H9 (cell line): Measurements from ENCODE around the gene RRAGD. TPM values are rescaled to one million over a fixed set of nuclear protein-coding genes. Genes with fewer than 3 reads are reported as not detected.

Experiments
- DNase-seq: peaks from one replicate; pipeline ENCODE4 v3.0.0-alpha.2; 2017
- H2AFZ ChIP-seq: one replicate; pipeline ENCODE4 v1.6.1; 2013; ENCODE audit warnings: mild to moderate bottlenecking, low read length, control low read depth, moderate library complexity
- H2AK5ac ChIP-seq: 2 replicates; pipeline ENCODE4 v1.6.1; 2013; ENCODE audit warnings: low read length, control low read depth, mixed read lengths; ENCODE audit not compliant: insufficient read length
- H2BK120ac ChIP-seq: one replicate; pipeline ENCODE4 v1.6.1; 2013; ENCODE audit warnings: low read depth, mild to moderate bottlenecking, low read length, control low read depth, inconsistent platforms; ENCODE audit not compliant: poor library complexity, severe bottlenecking
- H2BK12ac ChIP-seq: 2 replicates; pipeline ENCODE4 v1.6.1; 2013; ENCODE audit warnings: low read length, control low read depth, mixed read lengths, low read depth; ENCODE audit not compliant: insufficient read length
- H2BK15ac ChIP-seq: 2 replicates; pipeline ENCODE4 v1.6.1; 2013; ENCODE audit warnings: low read depth, low read length, control low read depth
- H2BK20ac ChIP-seq: one replicate; pipeline ENCODE4 v1.6.1; 2013; ENCODE audit warnings: low read depth, mild to moderate bottlenecking, low read length, control low read depth, inconsistent platforms; ENCODE audit not compliant: poor library complexity, severe bottlenecking
- H2BK5ac ChIP-seq: 2 replicates; pipeline ENCODE4 v1.6.1; 2013; ENCODE audit warnings: low read length, control low read depth, mixed read lengths; ENCODE audit not compliant: insufficient read length
- H3K14ac ChIP-seq: 2 replicates; pipeline ENCODE4 v1.6.1; 2013; ENCODE audit warnings: low read length, control low read depth; ENCODE audit not compliant: insufficient read depth
- H3K18ac ChIP-seq: 2 replicates; pipeline ENCODE4 v1.6.1; 2013; ENCODE audit warnings: low read depth, mild to moderate bottlenecking, mixed read lengths, low read length, control low read depth; ENCODE audit not compliant: insufficient read length
- H3K23ac ChIP-seq: 2 replicates; pipeline ENCODE4 v1.6.1; 2013; ENCODE audit warnings: low read length, control low read depth, mixed read lengths, low read depth; ENCODE audit not compliant: insufficient read length
- H3K23me2 ChIP-seq: 2 replicates; pipeline ENCODE4 v1.6.1; 2013; ENCODE audit warnings: low read depth, mild to moderate bottlenecking, mixed read lengths, low read length, control low read depth; ENCODE audit not compliant: insufficient read length, poor library complexity, severe bottlenecking
- H3K27ac ChIP-seq: 2 replicates; pipeline ENCODE4 v1.5.1; 2013; ENCODE audit warnings: low read length, control low read depth, mixed read lengths, low read depth; ENCODE audit not compliant: insufficient read length
- H3K27me3 ChIP-seq: 2 replicates; pipeline ENCODE4 v1.6.1; 2013; ENCODE audit warnings: low read length, control low read depth, inconsistent platforms; ENCODE audit not compliant: insufficient read depth
- H3K4ac ChIP-seq: 2 replicates; pipeline ENCODE4 v1.6.1; 2013; ENCODE audit warnings: low read depth, mild to moderate bottlenecking, control low read depth, inconsistent platforms, low read length, moderate library complexity
- H3K4me1 ChIP-seq: 2 replicates; pipeline ENCODE4 v1.6.1; 2013; ENCODE audit warnings: low read length, control low read depth, inconsistent platforms; ENCODE audit not compliant: insufficient read depth
- H3K4me2 ChIP-seq: 2 replicates; pipeline ENCODE4 v1.6.1; 2013; ENCODE audit warnings: low read length, control low read depth, mixed read lengths; ENCODE audit not compliant: insufficient read length, insufficient read depth
- H3K56ac ChIP-seq: 2 replicates; pipeline ENCODE4 v1.6.1; 2013; ENCODE audit warnings: low read depth, mild to moderate bottlenecking, mixed read lengths, low read length, control low read depth; ENCODE audit not compliant: insufficient read length
- H3K79me1 ChIP-seq: 2 replicates; pipeline ENCODE4 v1.6.1; 2013; ENCODE audit warnings: low read depth, mild to moderate bottlenecking, moderate library complexity, low read length, control low read depth, inconsistent platforms; ENCODE audit not compliant: insufficient read depth, poor library complexity, severe bottlenecking
- H3K79me2 ChIP-seq: 2 replicates; pipeline ENCODE4 v1.6.1; 2013; ENCODE audit warnings: low read length, control low read depth, inconsistent platforms; ENCODE audit not compliant: insufficient read depth
- H3K9ac ChIP-seq: 2 replicates; pipeline ENCODE4 v1.6.1; 2013; ENCODE audit warnings: low read length, control low read depth, mixed read lengths; ENCODE audit not compliant: insufficient read length; ENCODE audit errors: extremely low read depth
- H3K9me3 ChIP-seq: one replicate; pipeline ENCODE4 v1.6.1; 2013; ENCODE audit warnings: low read depth, low read length, inconsistent platforms; ENCODE audit not compliant: control insufficient read depth
- H3T11ph ChIP-seq: one replicate; pipeline ENCODE4 v1.6.1; 2013; ENCODE audit warnings: mild to moderate bottlenecking, low read length, control low read depth, inconsistent platforms
- H4K20me1 ChIP-seq: one replicate; pipeline ENCODE4 v1.6.1; 2013; ENCODE audit not compliant: control insufficient read depth, insufficient read length, insufficient read depth
- H4K5ac ChIP-seq: 2 replicates; pipeline ENCODE4 v1.6.1; 2013; ENCODE audit warnings: low read depth, mild to moderate bottlenecking, mixed read lengths, low read length, control low read depth; ENCODE audit not compliant: insufficient read length
- H4K8ac ChIP-seq: replicated peaks from 2 replicates; pipeline ENCODE4 v1.6.1; 2013; ENCODE audit warnings: low read length, control low read depth, mixed read lengths, low read depth; ENCODE audit not compliant: insufficient read length
- H4K91ac ChIP-seq: 2 replicates; pipeline ENCODE4 v1.6.1; 2013; ENCODE audit warnings: low read depth, mild to moderate bottlenecking, moderate library complexity, mixed read lengths, low read length, control low read depth; ENCODE audit not compliant: insufficient read length
- H3K27ac Mint-ChIP-seq, 3 experiments: 2 replicates in 2 of 3; 3 replicates in 1 of 3; pipeline ENCODE4 v1.8.0; 2020 to 2021; ENCODE audit warnings: mixed read lengths in 3 of 3, mild to moderate bottlenecking in 1 of 3, moderate library complexity in 1 of 3
- H3K27me3 Mint-ChIP-seq: 2 replicates; pipeline ENCODE4 v1.8.0; 2021; ENCODE audit warnings: low read depth, mild to moderate bottlenecking, moderate library complexity, mixed read lengths
- H3K36me3 Mint-ChIP-seq, 3 experiments: 2 replicates in 2 of 3; 3 replicates in 1 of 3; pipeline ENCODE4 v1.8.0; 2020 to 2021; ENCODE audit warnings: low read depth in 3 of 3, mixed read lengths in 3 of 3; ENCODE audit not compliant: insufficient read depth in 1 of 3
- H3K4me1 Mint-ChIP-seq, 2 experiments: 2 replicates each; pipeline ENCODE4 v1.8.0; 2020; ENCODE audit warnings: mixed read lengths in 2 of 2
- H3K4me3 Mint-ChIP-seq, 2 experiments: 2 replicates in 1 of 2; 3 replicates in 1 of 2; pipeline ENCODE4 v1.8.0; 2020 to 2021; ENCODE audit warnings: mild to moderate bottlenecking in 2 of 2, mixed read lengths in 2 of 2, moderate library complexity in 1 of 2
- H3K9me3 Mint-ChIP-seq, 2 experiments: 2 replicates in 1 of 2; 3 replicates in 1 of 2; pipeline ENCODE4 v1.8.0; 2020; ENCODE audit warnings: mild to moderate bottlenecking in 2 of 2, mixed read lengths in 2 of 2, moderate library complexity in 1 of 2
- CTCF ChIP-seq: fragments of 200-600 bp; sonication (generic); conservative IDR thresholded peaks from 3 replicates; pipeline ENCODE4 v1.8.0; 2021; ENCODE audit warnings: antibody characterized with exemption, mild to moderate bottlenecking
- WGBS: extraction: QIAGEN DNeasy Blood & Tissue Kit; methylation state at CpG from one replicate; pipeline ENCODE4 v1.1.7; 2013; ENCODE audit warnings: missing lambda C conversion rate, low lambda C conversion rate, mixed read lengths; ENCODE audit not compliant: insufficient read length; ENCODE audit errors: extremely low coverage; 5-methylcytosine and 5-hydroxymethylcytosine counted together
- total RNA-seq: library from RNA; stranded (reverse); gene quantifications from 2 replicates; pipeline ENCODE4 v1.2.1, GENCODE V29; 2021

Gene RRAGD
- total RNA-seq, 1 experiment from 2014 or later, result 10.6 TPM

- Mint-ChIP-seq H3K36me3 (no peaks in the 10 kb centered on the region), H3K27me3 (peaks cover 46% of the 10 kb centered on the region), H3K27ac (no peak overlapping the region), H3K4me1 (peaks cover 16 to 17% of the 10 kb centered on the region in 2 experiments), H3K4me3 (no peak overlapping the region), H3K9me3 (no peaks in the 10 kb centered on the region)
- H3K27me3 ChIP-seq, result no peaks in the 10 kb centered on the region; the same call in 1 of the 2 replicates
- H3K9me3 ChIP-seq, result no peaks in the 10 kb centered on the region
- no peaks in the 10 kb centered on the region for H4K20me1 ChIP-seq
- no peak overlapping the region for H3K9ac ChIP-seq
- H3K79me1 ChIP-seq, result no peaks in the 10 kb centered on the region
- no peak overlapping the region for H2BK15ac ChIP-seq
- DNase-seq, result no peak
- no peak overlapping the region for H3K56ac ChIP-seq
- WGBS, result no CpG with 5 or more reads among the region's 7 CpGs
- H2BK120ac ChIP-seq, result no peak overlapping the region
- H3K79me2 ChIP-seq, result no peaks in the 10 kb centered on the region
- no peak overlapping the region for H3K4ac ChIP-seq
- H4K8ac ChIP-seq, result no peak overlapping the region
- no peak overlapping the region for H2BK12ac ChIP-seq
- no peak overlapping the region for H3T11ph ChIP-seq
- H2AFZ ChIP-seq, result no peak overlapping the region
- no peak overlapping the region for H2BK20ac ChIP-seq
- H4K5ac ChIP-seq, result no peak overlapping the region
- no peak overlapping the region for H2BK5ac ChIP-seq
- H3K4me2 ChIP-seq, result no peak overlapping the region
- no peak overlapping the region for H3K27ac ChIP-seq
- peaks cover 7% of the 10 kb centered on the region for H3K23me2 ChIP-seq
- no peak overlapping the region for H2AK5ac ChIP-seq
- H3K18ac ChIP-seq, result no peak overlapping the region
- H3K23ac ChIP-seq, result no peak overlapping the region
- TF ChIP-seq CTCF, result no peak
- H3K14ac ChIP-seq, result no peak overlapping the region
- H4K91ac ChIP-seq, result no peak overlapping the region
- no peaks in the 10 kb centered on the region for H3K4me1 ChIP-seq
Measured at GRCh38 chr6:89430201-89430962, 18.3 kb upstream of the RRAGD start.
